ENCODE measurements around the gene EFNA3.

- TF ChIP-seq CTCF (IDR thresholded peaks at IDR 0.05; ENCODE audit: insufficient read depth, low read depth, low read length), result no peak
- TF ChIP-seq EZH2 (IDR thresholded peaks at IDR 0.05; ENCODE audit: insufficient read depth, low read length), result no peak
Measured at GRCh38 chr1:155120253-155120652, 41.6 kb downstream of the EFNA3 start.
